ENCODE results near the gene PSEN2. TPM values are rescaled to one million over a fixed set of nuclear protein-coding genes. Genes with fewer than 3 reads are reported as not detected.

The PSEN2 gene
- total and polyA plus RNA-seq, 2 of the 8 experiments (the other 6 are each of a cell fraction or from before 2014, with no cell fraction given) = 22.9 to 29.0 TPM

- Histone ChIP-seq H3K4me3 (ENCODE audit: extremely low read depth in 1 of 4, insufficient read depth in 2 of 4, low read depth in 3 of 4, low read length in 4 of 4) (no peak overlapping the region), H3K9ac (replicated peaks in 1 of 4; ENCODE audit: extremely low read depth in 1 of 4, low read depth in 3 of 4, low read length in 3 of 4) (no peak overlapping the region), H3K14ac (ENCODE audit: insufficient read length) (no peak overlapping the region), H4K5ac (ENCODE audit: insufficient read length, low read depth, low read length) (no peak overlapping the region), H3K79me1 (ENCODE audit: low read depth, low read length) (no peaks in the 10 kb centered on the region), H4K8ac (ENCODE audit: extremely low read depth, insufficient read depth, low read length) (no peak overlapping the region), H2BK15ac (ENCODE audit: low read length) (no peak overlapping the region), H3K56ac (replicated peaks; ENCODE audit: insufficient read length, low read depth, low read length) (no peak overlapping the region), H3K36me3 (ENCODE audit: control insufficient read depth in 2 of 4, insufficient read depth in 4 of 4, low read length in 3 of 4) (peaks cover 4 to 9% (median 9%) of the 10 kb centered on the region in 4 experiments; a peak in 4 of 8 replicates), H3K27me3 (replicated peaks in 1 of 4; ENCODE audit: control insufficient read depth in 3 of 4, extremely low read depth in 1 of 4, insufficient read depth in 3 of 4, low read length in 3 of 4) (no peaks in the 10 kb centered on the region), H4K20me1 (replicated peaks in 1 of 2; ENCODE audit: control insufficient read depth in 1 of 2, insufficient read depth in 2 of 2, low read length in 2 of 2) (peaks cover 0 to 3% of the 10 kb centered on the region in 2 experiments), H3K9me3 (ENCODE audit: insufficient read depth in 2 of 2, low read depth in 1 of 2, low read length in 1 of 2) (no peaks in the 10 kb centered on the region), H3K4ac (replicated peaks; ENCODE audit: insufficient read length, low read depth, low read length) (no peak overlapping the region), H3K23me2 (ENCODE audit: low read depth, low read length) (no peaks in the 10 kb centered on the region), H3K18ac (ENCODE audit: extremely low read depth, low read length) (no peak overlapping the region), H3K4me1 (replicated peaks in 1 of 4; ENCODE audit: control insufficient read depth in 3 of 4, insufficient read depth in 4 of 4, low read length in 3 of 4) (no peaks in the 10 kb centered on the region), H4K91ac (replicated peaks; ENCODE audit: insufficient read length, low read length) (no peak overlapping the region), H3K23ac (ENCODE audit: insufficient read length) (no peak overlapping the region), H2BK5ac (ENCODE audit: low read depth, low read length) (no peak overlapping the region), H2AK5ac (ENCODE audit: low read depth, low read length) (no peak overlapping the region), H3K79me2 (ENCODE audit: control insufficient read depth in 1 of 2, insufficient read depth in 2 of 2, low read length in 2 of 2) (no peaks in the 10 kb centered on the region), H2AFZ (ENCODE audit: low read length) (no peak overlapping the region), H2BK20ac (ENCODE audit: low read length) (no peak overlapping the region), H2BK120ac (replicated peaks; ENCODE audit: low read depth, low read length) (no peak overlapping the region), H3K27ac (ENCODE audit: low read depth, low read length) (no peak overlapping the region), H2BK12ac (ENCODE audit: low read depth, low read length) (no peak overlapping the region), H3K4me2 (ENCODE audit: insufficient read depth in 1 of 2, low read depth in 2 of 2, low read length in 2 of 2) (no peak overlapping the region)
- no peak for FAIRE-seq
- no peak for DNase-seq (ENCODE audit: low read depth in 1 of 2, low spot score in 2 of 2)
- TF ChIP-seq POLR2A (IDR thresholded peaks at IDR 0.05; ENCODE audit: control extremely low read depth in 1 of 2, low read depth in 2 of 2, low read length in 2 of 2) = no peak
- no peak for TF ChIP-seq CTCF (IDR thresholded peaks at IDR 0.05; ENCODE audit: control extremely low read depth in 1 of 3, insufficient read depth in 1 of 3, low read depth in 1 of 3, low read length in 3 of 3)
- no peak for TF ChIP-seq CTBP2 (IDR thresholded peaks at IDR 0.05; ENCODE audit: borderline replicate concordance, insufficient read depth, insufficient read length, low read length)
- TF ChIP-seq FOSL1 (IDR thresholded peaks at IDR 0.05; ENCODE audit: insufficient read depth, low read depth, low read length) = no peak
- no peak for TF ChIP-seq ZNF274 (IDR thresholded peaks at IDR 0.05; ENCODE audit: borderline replicate concordance, extremely low read depth, low read length)
- no peak for TF ChIP-seq HDAC6 (IDR thresholded peaks at IDR 0.05; ENCODE audit: low read depth, low read length)
- TF ChIP-seq POU5F1 (IDR thresholded peaks at IDR 0.05; ENCODE audit: low read depth, low read length) = no peak
- CTCF ChIA-PET (ENCODE audit: partially characterized antibody) = no interaction called here
- POLR2A ChIA-PET (ENCODE audit: partially characterized antibody) = no interaction called here
- 86% methylated on average over 13 of the region's 13 CpGs; no CpG with 5 or more reads in 1 of the 2 experiments for WGBS, 2 experiments (ENCODE audit: extremely low coverage in 1 of 2, insufficient coverage in 1 of 2, insufficient read length in 1 of 2, insufficient replicate concordance in 2 of 2, low coverage in 1 of 2, low lambda C conversion rate in 2 of 2, missing lambda C conversion rate in 1 of 2)
Measured at GRCh38 chr1:226893936-226894335, 23.5 kb downstream of the PSEN2 start.
